ENCODE results near the gene QTRT2. TPM values are rescaled to one million over a fixed set of nuclear protein-coding genes. Genes with fewer than 3 reads are reported as not detected.
A peak's percentile ranks its signal among the peaks of the same experiment; 100 is the strongest.

QTRT2 gene
- total RNA-seq, 1 experiment from 2014 or later: 84.1 TPM

DNA sequence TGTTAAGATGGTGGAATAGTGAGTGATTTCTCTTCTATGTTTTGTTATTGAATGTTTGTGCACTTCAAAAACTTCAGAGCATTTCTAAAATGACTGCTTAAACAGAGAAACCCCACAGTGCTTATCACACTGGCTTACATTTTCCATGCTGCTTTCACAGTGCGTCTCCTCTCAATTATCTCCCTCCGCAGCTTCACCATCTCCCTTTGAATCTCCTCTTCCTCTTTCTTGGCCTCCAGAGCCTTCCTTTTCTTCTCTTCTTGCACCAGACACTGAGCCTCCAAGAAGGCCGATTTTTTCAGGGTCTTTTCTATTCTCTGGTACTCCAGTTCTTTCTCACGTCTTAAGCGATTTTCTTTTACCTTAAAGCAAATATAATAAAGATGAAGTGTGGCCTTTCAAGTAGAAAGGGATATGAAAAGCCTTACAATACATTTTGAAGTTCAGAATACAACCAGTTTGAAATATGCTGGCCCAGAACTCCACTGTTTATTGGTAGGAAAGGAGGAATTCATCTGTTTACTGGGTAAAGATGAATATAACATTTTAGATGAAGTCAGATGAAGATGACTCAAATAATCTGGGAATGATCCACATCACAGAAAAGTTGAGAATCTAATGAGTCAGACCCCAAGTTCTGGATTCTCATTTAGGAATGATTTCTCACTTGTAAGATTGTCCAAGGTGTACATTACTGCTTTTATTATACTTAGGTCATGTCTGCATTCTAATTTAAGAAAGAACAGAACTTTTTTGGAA lies 21.6 kb upstream of the QTRT2 start:
- no peak overlapping the region for H2AFZ ChIP-seq (ENCODE audit: low read length)
- Mint-ChIP-seq H3K27ac (peak overlapping the region in 1 of 3 experiments; percentile 3; a peak in 1 of 7 replicates), H3K4me3 (no peak overlapping the region), H3K27me3 (ENCODE audit: low read depth) (no peaks in the 10 kb centered on the region), H3K9me3 (no peaks in the 10 kb centered on the region; a peak in 1 of 5 replicates), H3K4me1 (peaks cover 17 to 21% of the 10 kb centered on the region in 2 experiments), H3K36me3 (ENCODE audit: insufficient read depth in 1 of 3, low read depth in 3 of 3) (no peaks in the 10 kb centered on the region; a peak in 1 of 7 replicates)
- H3T11ph ChIP-seq (ENCODE audit: low read length): no peak overlapping the region
- H3K4me1 ChIP-seq (ENCODE audit: insufficient read depth, low read length): no peaks in the 10 kb centered on the region
- no peak for DNase-seq
- no peak overlapping the region for H2AK5ac ChIP-seq (ENCODE audit: insufficient read length, low read length)
- no peak for TF ChIP-seq CTCF (conservative IDR thresholded peaks at IDR 0.05)
- H3K14ac ChIP-seq (ENCODE audit: insufficient read depth, low read length): no peak overlapping the region
- H3K4ac ChIP-seq (ENCODE audit: low read depth, low read length): no peak overlapping the region
- H3K4me2 ChIP-seq (ENCODE audit: insufficient read depth, insufficient read length, low read length): no peak overlapping the region
- H3K23ac ChIP-seq (ENCODE audit: insufficient read length, low read depth, low read length): no peak overlapping the region
- no peak overlapping the region for H2BK20ac ChIP-seq (ENCODE audit: low read depth, low read length, poor library complexity, severe bottlenecking)
- no peak overlapping the region for H2BK15ac ChIP-seq (ENCODE audit: low read depth, low read length)
- H3K79me2 ChIP-seq (ENCODE audit: insufficient read depth, low read length): no peaks in the 10 kb centered on the region
- no peaks in the 10 kb centered on the region for H3K79me1 ChIP-seq (ENCODE audit: insufficient read depth, low read depth, low read length, poor library complexity, severe bottlenecking)
- H3K23me2 ChIP-seq (ENCODE audit: insufficient read length, low read depth, low read length, poor library complexity, severe bottlenecking): no peaks in the 10 kb centered on the region
- WGBS (ENCODE audit: extremely low coverage, insufficient read length, low lambda C conversion rate): no CpG with 5 or more reads among the region's 5 CpGs
- no peak overlapping the region for H3K27ac ChIP-seq (ENCODE audit: insufficient read length, low read depth, low read length)
- no peaks in the 10 kb centered on the region for H3K9me3 ChIP-seq (ENCODE audit: control insufficient read depth, low read depth, low read length)
- no peak overlapping the region for H4K5ac ChIP-seq (ENCODE audit: insufficient read length, low read depth, low read length)
- H3K27me3 ChIP-seq (ENCODE audit: insufficient read depth, low read length): no peaks in the 10 kb centered on the region
- no peak overlapping the region for H2BK5ac ChIP-seq (ENCODE audit: insufficient read length, low read length)
- H3K9ac ChIP-seq (ENCODE audit: extremely low read depth, insufficient read length, low read length): no peak overlapping the region
- H2BK12ac ChIP-seq (ENCODE audit: insufficient read length, low read depth, low read length): no peak overlapping the region
- no peak overlapping the region for H3K18ac ChIP-seq (ENCODE audit: insufficient read length, low read depth, low read length)
- no peak overlapping the region for H2BK120ac ChIP-seq (ENCODE audit: low read depth, low read length, poor library complexity, severe bottlenecking)
- no peak overlapping the region for H4K8ac ChIP-seq (replicated peaks; ENCODE audit: insufficient read length, low read depth, low read length)
- no peak overlapping the region for H4K91ac ChIP-seq (ENCODE audit: insufficient read length, low read depth, low read length)
- H3K56ac ChIP-seq (ENCODE audit: insufficient read length, low read depth, low read length): no peak overlapping the region
- H4K20me1 ChIP-seq (ENCODE audit: control insufficient read depth, insufficient read depth, insufficient read length): no peaks in the 10 kb centered on the region

Data from H9 (cell line).